ENCODE data around the gene USF2. TPM values are rescaled to one million over a fixed set of nuclear protein-coding genes. Genes with fewer than 3 reads are reported as not detected.

USF2 gene
- polyA plus RNA-seq, 4 donors: 74.7 to 127 (median 109) TPM

- Histone ChIP-seq H3K4me3 (ENCODE audit: low read depth in 1 of 3, low read length in 3 of 3) (no peak overlapping the region), H3K27me3 (ENCODE audit: control insufficient read depth in 3 of 3, insufficient read depth in 3 of 3, low read length in 3 of 3) (no peaks in the 10 kb centered on the region), H3K36me3 (ENCODE audit: control insufficient read depth in 3 of 3, insufficient read depth in 2 of 3, low read depth in 1 of 3, low read length in 3 of 3) (peaks cover 13 to 73% (median 26%) of the 10 kb centered on the region in 3 donors), H3K9me3 (ENCODE audit: control insufficient read depth in 2 of 2, insufficient read depth in 1 of 2, low read depth in 1 of 2, low read length in 1 of 2) (no peaks in the 10 kb centered on the region), H3K4me1 (ENCODE audit: control insufficient read depth in 3 of 3, insufficient read depth in 2 of 3, low read depth in 1 of 3, low read length in 2 of 3) (peaks cover 0 to 11% (median 3%) of the 10 kb centered on the region in 3 donors), H3K27ac (ENCODE audit: low read depth in 1 of 3, low read length in 2 of 3) (no peak overlapping the region)
- DNase-seq (no peak), FAIRE-seq (no peak)
- whole genome bisulfite sequencing, 3 donors: 86 to 93% (median 90%) methylated on average over 16 of the region's 16 CpGs
Observed at GRCh38 chr19:35272122-35272719, 3.5 kb downstream of the USF2 start.

- Histone ChIP-seq H3K36me3 (ENCODE audit: control insufficient read depth in 3 of 3, insufficient read depth in 2 of 3, low read depth in 1 of 3, low read length in 3 of 3) (peaks cover 13 to 77% (median 26%) of the 10 kb centered on the region in 3 donors), H3K9me3 (ENCODE audit: control insufficient read depth in 2 of 2, insufficient read depth in 1 of 2, low read depth in 1 of 2, low read length in 1 of 2) (no peaks in the 10 kb centered on the region), H3K27ac (ENCODE audit: low read depth in 1 of 3, low read length in 2 of 3) (no peak overlapping the region), H3K4me1 (ENCODE audit: control insufficient read depth in 3 of 3, insufficient read depth in 2 of 3, low read depth in 1 of 3, low read length in 2 of 3) (peaks cover 0 to 8% (median 3%) of the 10 kb centered on the region in 3 donors), H3K4me3 (ENCODE audit: low read depth in 1 of 3, low read length in 3 of 3) (no peak overlapping the region), H3K27me3 (ENCODE audit: control insufficient read depth in 3 of 3, insufficient read depth in 3 of 3, low read length in 3 of 3) (no peaks in the 10 kb centered on the region)
- WGBS, 3 donors: 88% methylated on average over 10 of the region's 10 CpGs
- no peak for FAIRE-seq
- no peak for DNase-seq
Observed at GRCh38 chr19:35272954-35273649, 4.3 kb downstream of the USF2 start.

GRCh38 chr19:35273686-35274259 lies 5.0 kb downstream of the USF2 start:
- FAIRE-seq (no peak), DNase-seq (no peak)
- Histone ChIP-seq H3K9me3 (ENCODE audit: control insufficient read depth in 2 of 2, insufficient read depth in 1 of 2, low read depth in 1 of 2, low read length in 1 of 2) (no peaks in the 10 kb centered on the region), H3K36me3 (ENCODE audit: control insufficient read depth in 3 of 3, insufficient read depth in 2 of 3, low read depth in 1 of 3, low read length in 3 of 3) (peaks cover 13 to 84% (median 26%) of the 10 kb centered on the region in 3 donors), H3K4me1 (ENCODE audit: control insufficient read depth in 3 of 3, insufficient read depth in 2 of 3, low read depth in 1 of 3, low read length in 2 of 3) (peaks cover 0 to 8% (median 3%) of the 10 kb centered on the region in 3 donors), H3K27ac (ENCODE audit: low read depth in 1 of 3, low read length in 2 of 3) (no peak overlapping the region), H3K4me3 (ENCODE audit: low read depth in 1 of 3, low read length in 3 of 3) (no peak overlapping the region), H3K27me3 (ENCODE audit: control insufficient read depth in 3 of 3, insufficient read depth in 3 of 3, low read length in 3 of 3) (no peaks in the 10 kb centered on the region)
- WGBS, 3 donors: 69 to 84% (median 74%) methylated on average over 14 of the region's 14 CpGs

GRCh38 chr19:35274323-35274722 lies 5.6 kb downstream of the USF2 start:
- H3K27me3 ChIP-seq (ENCODE audit: control insufficient read depth in 3 of 3, insufficient read depth in 3 of 3, low read length in 3 of 3): no peaks in the 10 kb centered on the region
- H3K4me3 ChIP-seq (ENCODE audit: low read depth in 1 of 3, low read length in 3 of 3): no peak overlapping the region
- H3K27ac ChIP-seq (ENCODE audit: low read depth in 1 of 3, low read length in 2 of 3): no peak overlapping the region
- H3K4me1 ChIP-seq (ENCODE audit: control insufficient read depth in 3 of 3, insufficient read depth in 2 of 3, low read depth in 1 of 3, low read length in 2 of 3): peaks cover 0 to 8% (median 3%) of the 10 kb centered on the region in 3 donors
- FAIRE-seq (no peak), DNase-seq (no peak)
- 79 to 89% (median 80%) methylated on average over 5 of the region's 5 CpGs for WGBS, 3 donors
- H3K9me3 ChIP-seq (ENCODE audit: control insufficient read depth in 2 of 2, insufficient read depth in 1 of 2, low read depth in 1 of 2, low read length in 1 of 2): no peaks in the 10 kb centered on the region
- peaks cover 13 to 90% (median 26%) of the 10 kb centered on the region in 3 donors for H3K36me3 ChIP-seq (ENCODE audit: control insufficient read depth in 3 of 3, insufficient read depth in 2 of 3, low read depth in 1 of 3, low read length in 3 of 3)

- DNase-seq (no peak), FAIRE-seq (no peak)
- Histone ChIP-seq H3K27ac (ENCODE audit: low read depth in 1 of 3, low read length in 2 of 3) (no peak overlapping the region), H3K9me3 (ENCODE audit: control insufficient read depth in 2 of 2, insufficient read depth in 1 of 2, low read depth in 1 of 2, low read length in 1 of 2) (no peaks in the 10 kb centered on the region), H3K4me3 (ENCODE audit: low read depth in 1 of 3, low read length in 3 of 3) (no peak overlapping the region), H3K27me3 (ENCODE audit: control insufficient read depth in 3 of 3, insufficient read depth in 3 of 3, low read length in 3 of 3) (peaks cover 0 to 3% (median 0%) of the 10 kb centered on the region in 3 donors), H3K4me1 (ENCODE audit: control insufficient read depth in 3 of 3, insufficient read depth in 2 of 3, low read depth in 1 of 3, low read length in 2 of 3) (no peaks in the 10 kb centered on the region), H3K36me3 (ENCODE audit: control insufficient read depth in 3 of 3, insufficient read depth in 2 of 3, low read depth in 1 of 3, low read length in 3 of 3) (peaks cover 5 to 82% (median 19%) of the 10 kb centered on the region in 3 donors)
- 93 to 96% (median 96%) methylated on average over 28 of the region's 28 CpGs for WGBS, 3 donors
Observed at GRCh38 chr19:35276706-35277281, 8.0 kb downstream of the USF2 start.

- DNase-seq: no peak
- no peak for FAIRE-seq
- WGBS, 3 donors: 93 to 95% (median 94%) methylated on average over 45 of the region's 45 CpGs
- Histone ChIP-seq H3K4me1 (ENCODE audit: control insufficient read depth in 3 of 3, insufficient read depth in 2 of 3, low read depth in 1 of 3, low read length in 2 of 3) (no peaks in the 10 kb centered on the region), H3K27ac (ENCODE audit: low read depth in 1 of 3, low read length in 2 of 3) (no peak overlapping the region), H3K4me3 (ENCODE audit: low read depth in 1 of 3, low read length in 3 of 3) (no peak overlapping the region), H3K9me3 (ENCODE audit: control insufficient read depth in 2 of 2, insufficient read depth in 1 of 2, low read depth in 1 of 2, low read length in 1 of 2) (no peaks in the 10 kb centered on the region), H3K36me3 (ENCODE audit: control insufficient read depth in 3 of 3, insufficient read depth in 2 of 3, low read depth in 1 of 3, low read length in 3 of 3) (peaks cover 4 to 62% (median 9%) of the 10 kb centered on the region in 3 donors), H3K27me3 (ENCODE audit: control insufficient read depth in 3 of 3, insufficient read depth in 3 of 3, low read length in 3 of 3) (peaks cover 0 to 16% (median 4%) of the 10 kb centered on the region in 3 donors)
Observed at GRCh38 chr19:35278578-35279284, 10.0 kb downstream of the USF2 start.

GRCh38 chr19:35279374-35279773 lies 10.6 kb downstream of the USF2 start:
- H3K9me3 ChIP-seq (ENCODE audit: control insufficient read depth in 2 of 2, insufficient read depth in 1 of 2, low read depth in 1 of 2, low read length in 1 of 2): no peaks in the 10 kb centered on the region
- H3K4me3 ChIP-seq (ENCODE audit: low read depth in 1 of 3, low read length in 3 of 3): no peak overlapping the region
- no peak overlapping the region for H3K27ac ChIP-seq (ENCODE audit: low read depth in 1 of 3, low read length in 2 of 3)
- DNase-seq: no peak
- peaks cover 0 to 56% (median 4%) of the 10 kb centered on the region in 3 donors for H3K36me3 ChIP-seq (ENCODE audit: control insufficient read depth in 3 of 3, insufficient read depth in 2 of 3, low read depth in 1 of 3, low read length in 3 of 3)
- FAIRE-seq: no peak
- WGBS, 3 donors: 77 to 89% (median 84%) methylated on average over 11 of the region's 11 CpGs
- H3K27me3 ChIP-seq (ENCODE audit: control insufficient read depth in 3 of 3, insufficient read depth in 3 of 3, low read length in 3 of 3): peaks cover 0 to 18% (median 4%) of the 10 kb centered on the region in 3 donors
- no peaks in the 10 kb centered on the region for H3K4me1 ChIP-seq (ENCODE audit: control insufficient read depth in 3 of 3, insufficient read depth in 2 of 3, low read depth in 1 of 3, low read length in 2 of 3)
